HepG2 (cell line): ENCODE results near the gene RALB. TPM values are rescaled to one million over a fixed set of nuclear protein-coding genes. Genes with fewer than 3 reads are reported as not detected.
A peak's percentile ranks its signal among the peaks of the same experiment; 100 is the strongest.

Experiments
- BRCA1 ChIP-seq: sonication (generic); formaldehyde crosslinking; IDR thresholded peaks from 2 replicates; pipeline ENCODE4 v1.4.0; 2020; ENCODE audit warnings: missing genetic modification reagents
- CBX1 ChIP-seq: IDR thresholded peaks from one replicate; pipeline ENCODE4 v1.6.1; 2016; ENCODE audit warnings: antibody characterized with exemption, low read depth
- CENPX ChIP-seq: sonication (generic); formaldehyde crosslinking; IDR thresholded peaks from 2 replicates; pipeline ENCODE4 v1.9.0; 2021; ENCODE audit warnings: mild to moderate bottlenecking, missing genetic modification reagents, moderate library complexity
- CHCHD3 ChIP-seq: sonication (generic); formaldehyde crosslinking; IDR thresholded peaks from 2 replicates; pipeline ENCODE4 v1.8.0; 2022; ENCODE audit warnings: mild to moderate bottlenecking, missing genetic modification reagents, moderate library complexity
- CHD4 ChIP-seq: fragments of 200-600 bp; sonication (generic); IDR thresholded peaks from 2 replicates; pipeline ENCODE4 v1.7.0; 2017; ENCODE audit warnings: mild to moderate bottlenecking, low read length, borderline replicate concordance
- ETS1 ChIP-seq: sonication (generic); formaldehyde crosslinking; IDR thresholded peaks from 2 replicates; pipeline ENCODE4 v1.4.0; 2020; ENCODE audit warnings: missing genetic modification reagents
- GRHL1 ChIP-seq: sonication (generic); formaldehyde crosslinking; conservative IDR thresholded peaks from 2 replicates; pipeline ENCODE4 v1.8.0; 2022; ENCODE audit warnings: missing genetic modification reagents
- GZF1 ChIP-seq: sonication (generic); formaldehyde crosslinking; IDR thresholded peaks from 2 replicates; pipeline ENCODE4 v1.5.1; 2020; ENCODE audit warnings: mild to moderate bottlenecking, missing genetic modification reagents
- HDAC1 ChIP-seq: sonication (generic); formaldehyde crosslinking; IDR thresholded peaks from 2 replicates; pipeline ENCODE4 v1.5.1; 2020; ENCODE audit warnings: mild to moderate bottlenecking, missing genetic modification reagents
- HNF4G ChIP-seq, 2 experiments: sonication (generic) in 1 of 2; formaldehyde crosslinking in 1 of 2; IDR thresholded peaks; 2 replicates each; pipeline versions ENCODE4 v1.4.0 to v1.6.1; 2011 to 2020; ENCODE audit warnings: borderline replicate concordance in 2 of 2, low read depth in 2 of 2, mild to moderate bottlenecking in 2 of 2, low read length in 1 of 2, missing genetic modification reagents in 1 of 2, moderate library complexity in 1 of 2
- JUN ChIP-seq: sonication (generic); formaldehyde crosslinking; IDR thresholded peaks from 2 replicates; pipeline ENCODE4 v1.4.0; 2020; ENCODE audit warnings: mild to moderate bottlenecking, missing genetic modification reagents
- JUND ChIP-seq: sonication (generic); formaldehyde crosslinking; IDR thresholded peaks from 2 replicates; pipeline ENCODE4 v1.8.0; 2022; ENCODE audit warnings: mild to moderate bottlenecking, missing genetic modification reagents
- MEIS1 ChIP-seq: sonication (generic); formaldehyde crosslinking; IDR thresholded peaks from 2 replicates; pipeline ENCODE4 v1.9.0; 2021; ENCODE audit warnings: mild to moderate bottlenecking, missing genetic modification reagents, moderate library complexity, borderline replicate concordance
- SP2 ChIP-seq: sonication (generic); formaldehyde crosslinking; IDR thresholded peaks from 2 replicates; pipeline ENCODE4 v1.5.1; 2020; ENCODE audit warnings: mild to moderate bottlenecking, missing genetic modification reagents
- ZNF337 ChIP-seq: sonication (generic); formaldehyde crosslinking; IDR thresholded peaks from 2 replicates; pipeline ENCODE4 v1.5.1; 2020; ENCODE audit warnings: missing genetic modification reagents, low read depth, mild to moderate bottlenecking, borderline replicate concordance
- ZNF33B ChIP-seq: sonication (generic); formaldehyde crosslinking; IDR thresholded peaks from 2 replicates; pipeline ENCODE4 v1.5.1; 2020; ENCODE audit warnings: mild to moderate bottlenecking, missing genetic modification reagents
- ZNF382 ChIP-seq: sonication (generic); formaldehyde crosslinking; IDR thresholded peaks from 2 replicates; pipeline ENCODE4 v1.5.0; 2020; ENCODE audit warnings: missing genetic modification reagents, mild to moderate bottlenecking, borderline replicate concordance
- ZNF550 ChIP-seq: sonication (generic); formaldehyde crosslinking; IDR thresholded peaks from 2 replicates; pipeline ENCODE4 v1.4.0; 2020; ENCODE audit warnings: mild to moderate bottlenecking, missing genetic modification reagents, borderline replicate concordance
- ZNF878 ChIP-seq: sonication (generic); formaldehyde crosslinking; IDR thresholded peaks from 2 replicates; pipeline ENCODE4 v1.8.1; 2023; ENCODE audit warnings: mild to moderate bottlenecking, missing genetic modification reagents, moderate library complexity
- ZSCAN22 ChIP-seq: sonication (generic); formaldehyde crosslinking; IDR thresholded peaks from 2 replicates; pipeline ENCODE4 v1.4.0; 2020; ENCODE audit warnings: mild to moderate bottlenecking, missing genetic modification reagents
- ZZZ3 ChIP-seq: sonication (generic); formaldehyde crosslinking; IDR thresholded peaks from 2 replicates; pipeline ENCODE4 v1.4.0; 2020; ENCODE audit warnings: missing genetic modification reagents, mild to moderate bottlenecking, borderline replicate concordance
- polyA plus RNA-seq, 8 experiments: library from polyadenylated mRNA; depleted of rRNA in 3 of 8; stranded (reverse) in 7 of 8; unstranded in 1 of 8; fragments of >200 nt; fragmentation: Illumina TruSeq in 4 of 8; extraction: Trizol in 4 of 8; gene quantifications; 2 replicates each; pipeline versions ENCODE4 v1.2.1 to v1.2.3, GENCODE V29; 2011 to 2016; ENCODE audit warnings: low read depth in 4 of 8, missing spikeins in 1 of 8, mixed read lengths in 1 of 8; ENCODE audit not compliant: insufficient read depth in 1 of 8
- total RNA-seq, 5 experiments: library from RNA; depleted of rRNA; stranded (reverse); fragments of >200 nt; fragmentation: Illumina TruSeq; extraction: Trizol; gene quantifications; 2 replicates each; pipeline ENCODE4 v1.2.3, GENCODE V29; 2016; ENCODE audit warnings: low read depth in 1 of 5
- TF ChIP-seq, protein P1 (sequence below): sonication (generic); formaldehyde crosslinking; IDR thresholded peaks from 2 replicates; pipeline ENCODE4 v1.5.1; 2020; ENCODE audit warnings: mild to moderate bottlenecking, missing genetic modification reagents, moderate library complexity

Gene RALB
- total and polyA plus RNA-seq, 2 of the 13 experiments (the other 11 are each of a cell fraction or from before 2014, with no cell fraction given), result 37.8 to 43.2 TPM

- TF ChIP-seq JUN (CRISPR knock-in tag), result 0 out of 2 replicates have a peak, but pooled peaks have one; percentile 68
- TF ChIP-seq, protein P1, sequence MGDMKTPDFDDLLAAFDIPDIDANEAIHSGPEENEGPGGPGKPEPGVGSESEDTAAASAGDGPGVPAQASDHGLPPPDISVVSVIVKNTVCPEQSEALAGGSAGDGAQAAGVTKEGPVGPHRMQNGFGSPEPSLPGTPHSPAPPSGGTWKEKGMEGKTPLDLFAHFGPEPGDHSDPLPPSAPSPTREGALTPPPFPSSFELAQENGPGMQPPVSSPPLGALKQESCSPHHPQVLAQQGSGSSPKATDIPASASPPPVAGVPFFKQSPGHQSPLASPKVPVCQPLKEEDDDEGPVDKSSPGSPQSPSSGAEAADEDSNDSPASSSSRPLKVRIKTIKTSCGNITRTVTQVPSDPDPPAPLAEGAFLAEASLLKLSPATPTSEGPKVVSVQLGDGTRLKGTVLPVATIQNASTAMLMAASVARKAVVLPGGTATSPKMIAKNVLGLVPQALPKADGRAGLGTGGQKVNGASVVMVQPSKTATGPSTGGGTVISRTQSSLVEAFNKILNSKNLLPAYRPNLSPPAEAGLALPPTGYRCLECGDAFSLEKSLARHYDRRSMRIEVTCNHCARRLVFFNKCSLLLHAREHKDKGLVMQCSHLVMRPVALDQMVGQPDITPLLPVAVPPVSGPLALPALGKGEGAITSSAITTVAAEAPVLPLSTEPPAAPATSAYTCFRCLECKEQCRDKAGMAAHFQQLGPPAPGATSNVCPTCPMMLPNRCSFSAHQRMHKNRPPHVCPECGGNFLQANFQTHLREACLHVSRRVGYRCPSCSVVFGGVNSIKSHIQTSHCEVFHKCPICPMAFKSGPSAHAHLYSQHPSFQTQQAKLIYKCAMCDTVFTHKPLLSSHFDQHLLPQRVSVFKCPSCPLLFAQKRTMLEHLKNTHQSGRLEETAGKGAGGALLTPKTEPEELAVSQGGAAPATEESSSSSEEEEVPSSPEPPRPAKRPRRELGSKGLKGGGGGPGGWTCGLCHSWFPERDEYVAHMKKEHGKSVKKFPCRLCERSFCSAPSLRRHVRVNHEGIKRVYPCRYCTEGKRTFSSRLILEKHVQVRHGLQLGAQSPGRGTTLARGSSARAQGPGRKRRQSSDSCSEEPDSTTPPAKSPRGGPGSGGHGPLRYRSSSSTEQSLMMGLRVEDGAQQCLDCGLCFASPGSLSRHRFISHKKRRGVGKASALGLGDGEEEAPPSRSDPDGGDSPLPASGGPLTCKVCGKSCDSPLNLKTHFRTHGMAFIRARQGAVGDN (CRISPR knock-in tag), result no peak
- TF ChIP-seq CENPX (CRISPR knock-in tag), result no peak
- TF ChIP-seq ZZZ3, result no peak
- no peak for TF ChIP-seq ETS1 (CRISPR knock-in tag)
- 0 out of 2 replicates have a peak, but pooled peaks have one; percentile 55 for TF ChIP-seq BRCA1
- no peak for TF ChIP-seq ZNF382
- TF ChIP-seq CBX1, result no peak
- no peak for TF ChIP-seq CHCHD3
- no peak for TF ChIP-seq GRHL1 (CRISPR knock-in tag)
- TF ChIP-seq SP2, result no peak
- TF ChIP-seq GZF1 (CRISPR knock-in tag), result peak; percentile 78; the same call in 1 of the 2 replicates
- TF ChIP-seq ZSCAN22 (CRISPR knock-in tag), result 0 out of 2 replicates have a peak, but pooled peaks have one; percentile 62
- TF ChIP-seq JUND, result peak; percentile 40; the same call in 1 of the 2 replicates
- peak; percentile 34; the same call in 1 of the 2 replicates for TF ChIP-seq ZNF878
- 0 out of 2 replicates have a peak, but pooled peaks have one; percentile 48 for TF ChIP-seq MEIS1 (CRISPR knock-in tag)
- peak; percentile 48; the same call in 1 of the 2 replicates for TF ChIP-seq ZNF337 (CRISPR knock-in tag)
- no peak; the same call in 1 of the 2 replicates for TF ChIP-seq HNF4G (IDR thresholded peaks at IDR 0.05; ENCODE audit: borderline replicate concordance, low read depth, low read length)
- TF ChIP-seq HNF4G (CRISPR knock-in tag; IDR thresholded peaks at IDR 0.05; ENCODE audit: borderline replicate concordance, low read depth), result no peak; the same call in 1 of the 2 replicates
- no peak for TF ChIP-seq ZNF550 (CRISPR knock-in tag)
- peak; percentile 90; the same call in 1 of the 2 replicates for TF ChIP-seq CHD4
- 0 out of 2 replicates have a peak, but pooled peaks have one; percentile 70 for TF ChIP-seq ZNF33B
- peak; percentile 76; the same call in 1 of the 2 replicates for TF ChIP-seq HDAC1 (CRISPR knock-in tag)
These were observed 20.3 kb downstream of the RALB start (continued) for GRCh38 chr2:120272763-120273481.
